Urinary bladder (tissue), 4 donors: ENCODE measurements around the gene NPAS3. TPM values are rescaled to one million over a fixed set of nuclear protein-coding genes. Genes with fewer than 3 reads are reported as not detected.

ENCODE experiments used
- DNase-seq: peaks from one replicate; pipeline ENCODE4 v3.0.0-alpha.2; 2015; ENCODE audit errors: extremely low spot score
- H3K27ac ChIP-seq: one replicate; pipeline ENCODE4 v1.5.1; 2013; ENCODE audit warnings: low read depth, mild to moderate bottlenecking, moderate library complexity
- H3K36me3 ChIP-seq: one replicate; pipeline ENCODE4 v1.6.1; 2013; ENCODE audit warnings: mild to moderate bottlenecking, moderate library complexity; ENCODE audit not compliant: insufficient read depth
- H3K4me1 ChIP-seq: one replicate; pipeline ENCODE4 v1.6.1; 2013; ENCODE audit warnings: mild to moderate bottlenecking, moderate library complexity; ENCODE audit not compliant: insufficient read depth
- H3K4me3 ChIP-seq: one replicate; pipeline ENCODE4 v1.5.1; 2013; ENCODE audit warnings: low read depth, low read length
- WGBS: extraction: QIAGEN DNeasy Blood & Tissue Kit; methylation state at CpG from one replicate; pipeline ENCODE4 v1.1.7; 2013; 5-methylcytosine and 5-hydroxymethylcytosine counted together
- polyA plus RNA-seq: library from polyadenylated mRNA; stranded (reverse); fragments of 200-250 nt; gene quantifications from one replicate; pipeline ENCODE4 v1.2.3, GENCODE V29; 2013
- total RNA-seq: library from RNA; depleted of rRNA; stranded (reverse); fragments of >200 nt; gene quantifications from one replicate; pipeline ENCODE4 v1.2.3, GENCODE V29; 2014
- donor health status: healthy with polysubstance abuse.
- donor health status: healthy.

NPAS3 gene
- total and polyA plus RNA-seq, 2 donors = 1.0 to 7.1 TPM

- DNase-seq = no peak
These were observed 609.9 kb downstream of the NPAS3 start for GRCh38 chr14:33548606-33549005.

GRCh38 chr14:33551963-33552362, 613.3 kb downstream of the NPAS3 start:
- no peaks in the 10 kb centered on the region for H3K36me3 ChIP-seq
- H3K4me1 ChIP-seq = no peaks in the 10 kb centered on the region
- no peak overlapping the region for H3K4me3 ChIP-seq
- no peak overlapping the region for H3K27ac ChIP-seq
- 74% methylated on average over 3 of the region's 3 CpGs for WGBS
- DNase-seq = no peak

More at GRCh38 chr14:33548606-33549005, 609.9 kb downstream of the NPAS3 start:
- H3K36me3 ChIP-seq = no peaks in the 10 kb centered on the region
- H3K4me3 ChIP-seq = no peak overlapping the region
- H3K27ac ChIP-seq = no peak overlapping the region
- no peaks in the 10 kb centered on the region for H3K4me1 ChIP-seq
- WGBS = 82% methylated on average over 1 of the region's 1 CpG

DNA sequence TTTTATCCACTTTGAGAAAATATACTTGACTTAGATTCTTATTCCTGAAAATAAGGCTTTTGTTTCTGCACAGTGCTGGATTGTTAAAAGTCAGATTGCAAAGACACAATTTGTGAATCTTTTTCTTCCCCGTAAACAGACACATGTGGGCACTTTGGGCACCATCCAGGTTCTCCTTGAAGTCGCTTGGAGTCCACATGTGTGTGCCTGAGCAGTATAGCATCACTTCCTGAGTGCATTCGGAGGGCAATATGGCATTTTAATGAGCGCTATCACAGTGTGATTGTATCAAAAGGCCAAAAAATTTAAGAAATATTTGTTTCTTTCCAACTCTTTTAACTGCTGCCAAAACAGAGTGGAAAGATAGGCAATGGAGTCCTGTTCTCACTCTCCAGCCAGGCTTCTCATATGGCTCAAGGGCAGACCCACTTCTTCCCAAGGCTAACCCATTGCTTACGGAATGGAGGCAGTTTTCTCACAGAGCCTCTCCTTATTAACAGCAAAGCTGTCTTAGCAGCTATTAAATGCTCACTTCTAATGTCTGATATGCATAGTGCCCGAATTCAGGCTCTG, 615.1 kb downstream of the NPAS3 start:
- H3K36me3 ChIP-seq = no peaks in the 10 kb centered on the region
- H3K4me1 ChIP-seq = no peaks in the 10 kb centered on the region
- no peak overlapping the region for H3K4me3 ChIP-seq
- DNase-seq = no peak
- H3K27ac ChIP-seq = no peak overlapping the region
- WGBS = 74% methylated on average over 6 of the region's 6 CpGs

DNA sequence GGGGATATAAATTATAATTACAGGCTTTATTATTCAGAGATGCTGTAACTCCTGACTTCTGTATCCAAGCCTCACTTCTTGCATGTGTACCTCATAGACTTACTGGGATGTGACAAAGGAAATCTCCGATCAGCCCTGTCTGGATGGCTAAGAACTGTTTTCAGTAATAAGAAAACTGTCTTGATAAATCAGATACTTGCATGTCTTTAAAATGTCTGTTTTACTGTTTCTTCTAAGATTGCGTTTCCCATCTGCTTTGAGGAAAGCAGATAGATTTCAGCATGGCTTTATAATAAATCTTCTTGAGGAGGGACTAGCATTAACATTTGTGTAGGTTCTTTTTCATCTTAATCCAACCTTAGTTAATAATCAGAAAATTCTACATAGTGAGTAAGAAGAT, 616.3 kb downstream of the NPAS3 start:
- WGBS = 71% methylated on average over 2 of the region's 2 CpGs
- H3K4me3 ChIP-seq = no peak overlapping the region
- H3K36me3 ChIP-seq = no peaks in the 10 kb centered on the region
- H3K4me1 ChIP-seq = no peaks in the 10 kb centered on the region
- no peak for DNase-seq
- H3K27ac ChIP-seq = no peak overlapping the region

- 74% methylated on average over 5 of the region's 5 CpGs for WGBS
- no peak overlapping the region for H3K4me3 ChIP-seq
These were observed 617.2 kb downstream of the NPAS3 start for GRCh38 chr14:33555710-33556350.

GRCh38 chr14:33556382-33557121, 617.9 kb downstream of the NPAS3 start:
- Histone ChIP-seq H3K27ac (no peak overlapping the region), H3K4me3 (no peak overlapping the region), H3K36me3 (no peaks in the 10 kb centered on the region), H3K4me1 (no peaks in the 10 kb centered on the region)
- DNase-seq = no peak
- 88% methylated on average over 2 of the region's 2 CpGs for WGBS

More at GRCh38 chr14:33555710-33556350, 617.2 kb downstream of the NPAS3 start:
- Histone ChIP-seq H3K4me1 (no peaks in the 10 kb centered on the region), H3K36me3 (no peaks in the 10 kb centered on the region), H3K27ac (peak overlapping the region; percentile 18)
- no peak for DNase-seq

GRCh38 chr14:33560718-33561431, 622.2 kb downstream of the NPAS3 start:
- Histone ChIP-seq H3K36me3 (no peaks in the 10 kb centered on the region), H3K27ac (no peak overlapping the region), H3K4me3 (no peak overlapping the region), H3K4me1 (no peaks in the 10 kb centered on the region)
- WGBS = 63% methylated on average over 7 of the region's 7 CpGs
- DNase-seq = no peak

- 63% methylated on average over 7 of the region's 7 CpGs for WGBS
- DNase-seq = no peak
These were observed 623.0 kb downstream of the NPAS3 start for GRCh38 chr14:33561488-33562175.

DNA sequence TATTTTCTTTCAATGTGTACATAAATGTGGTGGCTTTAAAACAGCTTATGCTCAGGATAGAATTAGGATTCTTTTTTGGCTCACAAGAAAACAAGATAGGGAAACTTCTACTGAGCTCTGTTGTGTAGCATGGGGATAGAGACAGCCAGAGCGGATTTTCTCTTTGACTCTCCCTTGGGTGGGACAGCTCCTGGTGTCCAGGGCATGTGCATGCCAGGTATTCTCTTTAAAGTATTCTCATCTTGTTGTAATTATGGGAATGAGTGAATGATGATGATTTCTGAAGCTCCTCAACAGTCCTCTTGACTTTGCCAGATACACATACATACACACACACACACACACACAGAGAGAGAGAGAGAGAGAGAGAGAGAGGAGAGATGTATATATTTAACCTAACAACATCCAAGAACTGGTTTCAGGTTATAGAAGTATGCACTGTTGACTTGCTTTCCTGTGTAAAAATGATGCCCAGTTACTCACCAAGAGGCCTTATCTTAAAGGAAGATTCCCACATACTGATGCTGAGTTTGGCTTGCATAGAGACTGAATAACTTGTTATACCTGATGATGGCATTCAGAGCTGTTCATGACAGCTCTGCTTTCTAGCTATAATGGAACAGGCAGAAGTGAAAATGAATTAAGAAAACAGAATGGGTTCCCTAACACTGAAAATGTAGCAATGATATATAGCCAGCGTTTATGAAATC, 624.7 kb downstream of the NPAS3 start:
- H3K27ac ChIP-seq = no peak overlapping the region
- H3K4me1 ChIP-seq = no peaks in the 10 kb centered on the region
- no peaks in the 10 kb centered on the region for H3K36me3 ChIP-seq
- H3K4me3 ChIP-seq = no peak overlapping the region
- DNase-seq = no peak
- WGBS = 55% methylated on average over 2 of the region's 2 CpGs

More at GRCh38 chr14:33561488-33562175, 623.0 kb downstream of the NPAS3 start:
- Histone ChIP-seq H3K4me1 (no peaks in the 10 kb centered on the region), H3K27ac (no peak overlapping the region), H3K4me3 (no peak overlapping the region), H3K36me3 (no peaks in the 10 kb centered on the region)

GRCh38 chr14:33563901-33564197, 625.2 kb downstream of the NPAS3 start:
- Histone ChIP-seq H3K4me1 (no peaks in the 10 kb centered on the region), H3K27ac (no peak overlapping the region), H3K36me3 (no peaks in the 10 kb centered on the region), H3K4me3 (no peak overlapping the region)
- DNase-seq = no peak
- 36% methylated on average over 1 of the region's 1 CpG for WGBS

DNA sequence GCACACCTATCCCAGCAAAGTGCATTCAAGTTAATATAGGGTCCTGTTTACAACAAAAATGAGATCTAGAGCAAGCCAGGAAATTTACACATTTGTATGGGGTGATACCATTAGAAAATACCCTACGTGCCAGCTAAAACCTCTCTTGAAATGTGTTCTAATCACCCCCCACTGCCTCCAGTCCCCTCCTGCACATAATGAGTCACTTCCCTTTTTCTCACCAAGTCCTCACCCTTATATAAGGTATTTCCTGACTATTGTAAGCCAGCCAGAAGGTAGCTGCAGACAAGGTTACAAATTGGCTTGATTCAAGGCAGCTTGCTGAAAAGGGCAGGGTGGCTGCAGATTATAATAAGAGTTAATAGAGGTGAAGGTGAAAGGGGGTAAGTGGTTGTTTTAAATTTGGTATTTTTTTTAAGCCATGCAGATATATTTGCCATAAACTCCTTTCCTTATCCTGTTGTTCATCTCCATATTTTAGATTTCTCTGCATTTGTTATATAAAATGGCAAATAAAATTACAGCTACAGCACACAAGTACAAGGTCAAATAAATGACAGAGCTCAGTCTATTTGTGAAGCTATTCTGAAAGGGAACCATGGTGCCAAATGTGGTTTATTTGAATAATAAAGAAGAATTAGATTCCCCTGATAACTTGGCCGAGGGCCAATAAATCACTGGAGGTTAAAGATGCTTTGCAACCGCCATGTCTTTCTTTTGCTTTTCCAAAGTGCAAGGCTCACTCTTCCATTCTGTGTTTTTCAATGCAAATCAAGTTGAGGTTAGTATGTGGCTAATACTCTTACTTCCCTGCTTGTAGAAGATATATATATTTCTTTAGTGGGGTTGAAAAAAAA, 626.3 kb downstream of the NPAS3 start:
- Histone ChIP-seq H3K27ac (no peak overlapping the region), H3K4me3 (no peak overlapping the region), H3K4me1 (no peaks in the 10 kb centered on the region), H3K36me3 (no peaks in the 10 kb centered on the region)
- DNase-seq = no peak
- WGBS = 71% methylated on average over 3 of the region's 3 CpGs

GRCh38 chr14:33566082-33566481, 627.4 kb downstream of the NPAS3 start:
- 94% methylated on average over 9 of the region's 9 CpGs for WGBS

More at GRCh38 chr14:33566082-33566481, 627.4 kb downstream of the NPAS3 start:
- no peak overlapping the region for H3K4me3 ChIP-seq
- H3K36me3 ChIP-seq = no peaks in the 10 kb centered on the region
- no peaks in the 10 kb centered on the region for H3K4me1 ChIP-seq
- no peak for DNase-seq
- H3K27ac ChIP-seq = no peak overlapping the region
